ENCODE results near the gene PHLDB1.

Gene PHLDB1

GRCh38 chr11:118633319-118633690 is 25.9 kb downstream of the PHLDB1 start:
- DNase-seq: no peak
- in situ Hi-C loops (cut with HindIII; ENCODE audit: low pct_ligation_motif_present, low pct_unique_long_range_greater_than_20kb, low sequenced_read_pairs): no loop called here

- in situ Hi-C loops (cut with HindIII; ENCODE audit: low pct_ligation_motif_present, low pct_unique_long_range_greater_than_20kb, low sequenced_read_pairs): no loop called here
- DNase-seq: no peak
These were observed 26.6 kb downstream of the PHLDB1 start for GRCh38 chr11:118633979-118634378.

GRCh38 chr11:118634431-118635236 is 27.2 kb downstream of the PHLDB1 start:
- in situ Hi-C loops (cut with HindIII; ENCODE audit: low pct_ligation_motif_present, low pct_unique_long_range_greater_than_20kb, low sequenced_read_pairs): no loop called here
- DNase-seq: no peak

- DNase-seq: no peak
- in situ Hi-C loops (cut with HindIII; ENCODE audit: low pct_ligation_motif_present, low pct_unique_long_range_greater_than_20kb, low sequenced_read_pairs): no loop called here
These were observed 27.8 kb downstream of the PHLDB1 start for GRCh38 chr11:118635237-118635591.

- no peak for DNase-seq
- in situ Hi-C loops (cut with HindIII; ENCODE audit: low pct_ligation_motif_present, low pct_unique_long_range_greater_than_20kb, low sequenced_read_pairs): no loop called here
These were observed 28.2 kb downstream of the PHLDB1 start for GRCh38 chr11:118635642-118636041.

- DNase-seq: no peak
- in situ Hi-C loops (cut with HindIII; ENCODE audit: low pct_ligation_motif_present, low pct_unique_long_range_greater_than_20kb, low sequenced_read_pairs): no loop called here
These were observed 29.3 kb downstream of the PHLDB1 start for GRCh38 chr11:118636569-118637290.

- in situ Hi-C loops (cut with HindIII; ENCODE audit: low pct_ligation_motif_present, low pct_unique_long_range_greater_than_20kb, low sequenced_read_pairs): no loop called here
- no peak for DNase-seq
These were observed 31.3 kb downstream of the PHLDB1 start for GRCh38 chr11:118638726-118639125.

- no peak for DNase-seq
- in situ Hi-C loops (cut with HindIII; ENCODE audit: low pct_ligation_motif_present, low pct_unique_long_range_greater_than_20kb, low sequenced_read_pairs): no loop called here
These were observed 32.5 kb downstream of the PHLDB1 start for GRCh38 chr11:118639899-118640298.

GRCh38 chr11:118640332-118641154 is 33.1 kb downstream of the PHLDB1 start:
- no peak for DNase-seq

GRCh38 chr11:118641397-118642019 is 34.1 kb downstream of the PHLDB1 start:
- DNase-seq: no peak
- in situ Hi-C loops (cut with HindIII; ENCODE audit: low pct_ligation_motif_present, low pct_unique_long_range_greater_than_20kb, low sequenced_read_pairs): no loop called here

More at GRCh38 chr11:118640332-118641154, 33.1 kb downstream of the PHLDB1 start:
- in situ Hi-C loops (cut with HindIII; ENCODE audit: low pct_ligation_motif_present, low pct_unique_long_range_greater_than_20kb, low sequenced_read_pairs): no loop called here

- in situ Hi-C loops (cut with HindIII; ENCODE audit: low pct_ligation_motif_present, low pct_unique_long_range_greater_than_20kb, low sequenced_read_pairs): no loop called here
- no peak for DNase-seq
These were observed 36.0 kb downstream of the PHLDB1 start for GRCh38 chr11:118643142-118643994.

GRCh38 chr11:118643995-118644345 is 36.6 kb downstream of the PHLDB1 start:
- in situ Hi-C loops (cut with HindIII; ENCODE audit: low pct_ligation_motif_present, low pct_unique_long_range_greater_than_20kb, low sequenced_read_pairs): no loop called here
- DNase-seq: no peak

- no peak for DNase-seq
- in situ Hi-C loops (cut with HindIII; ENCODE audit: low pct_ligation_motif_present, low pct_unique_long_range_greater_than_20kb, low sequenced_read_pairs): no loop called here
These were observed 37.1 kb downstream of the PHLDB1 start for GRCh38 chr11:118644496-118644895.

- in situ Hi-C loops (cut with HindIII; ENCODE audit: low pct_ligation_motif_present, low pct_unique_long_range_greater_than_20kb, low sequenced_read_pairs): no loop called here
- DNase-seq: no peak
These were observed 37.8 kb downstream of the PHLDB1 start for GRCh38 chr11:118645066-118645715.

GRCh38 chr11:118646393-118646792 is 39.0 kb downstream of the PHLDB1 start:
- no peak for DNase-seq
- in situ Hi-C loops (cut with HindIII; ENCODE audit: low pct_ligation_motif_present, low pct_unique_long_range_greater_than_20kb, low sequenced_read_pairs): no loop called here

GRCh38 chr11:118648291-118648690 is 40.9 kb downstream of the PHLDB1 start:
- in situ Hi-C loops (cut with HindIII; ENCODE audit: low pct_ligation_motif_present, low pct_unique_long_range_greater_than_20kb, low sequenced_read_pairs): no loop called here

GRCh38 chr11:118649941-118650340 is 42.5 kb downstream of the PHLDB1 start:
- DNase-seq: no peak
- in situ Hi-C loops (cut with HindIII; ENCODE audit: low pct_ligation_motif_present, low pct_unique_long_range_greater_than_20kb, low sequenced_read_pairs): no loop called here

More at GRCh38 chr11:118648291-118648690, 40.9 kb downstream of the PHLDB1 start:
- DNase-seq: no peak

GRCh38 chr11:118650366-118650765 is 43.0 kb downstream of the PHLDB1 start:
- in situ Hi-C loops (cut with HindIII; ENCODE audit: low pct_ligation_motif_present, low pct_unique_long_range_greater_than_20kb, low sequenced_read_pairs): no loop called here

More at GRCh38 chr11:118650366-118650765, 43.0 kb downstream of the PHLDB1 start:
- DNase-seq: no peak
